ENCODE measurements around the gene SEC23IP.
A peak's percentile ranks its signal among the peaks of the same experiment; 100 is the strongest.

SEC23IP gene

DNA sequence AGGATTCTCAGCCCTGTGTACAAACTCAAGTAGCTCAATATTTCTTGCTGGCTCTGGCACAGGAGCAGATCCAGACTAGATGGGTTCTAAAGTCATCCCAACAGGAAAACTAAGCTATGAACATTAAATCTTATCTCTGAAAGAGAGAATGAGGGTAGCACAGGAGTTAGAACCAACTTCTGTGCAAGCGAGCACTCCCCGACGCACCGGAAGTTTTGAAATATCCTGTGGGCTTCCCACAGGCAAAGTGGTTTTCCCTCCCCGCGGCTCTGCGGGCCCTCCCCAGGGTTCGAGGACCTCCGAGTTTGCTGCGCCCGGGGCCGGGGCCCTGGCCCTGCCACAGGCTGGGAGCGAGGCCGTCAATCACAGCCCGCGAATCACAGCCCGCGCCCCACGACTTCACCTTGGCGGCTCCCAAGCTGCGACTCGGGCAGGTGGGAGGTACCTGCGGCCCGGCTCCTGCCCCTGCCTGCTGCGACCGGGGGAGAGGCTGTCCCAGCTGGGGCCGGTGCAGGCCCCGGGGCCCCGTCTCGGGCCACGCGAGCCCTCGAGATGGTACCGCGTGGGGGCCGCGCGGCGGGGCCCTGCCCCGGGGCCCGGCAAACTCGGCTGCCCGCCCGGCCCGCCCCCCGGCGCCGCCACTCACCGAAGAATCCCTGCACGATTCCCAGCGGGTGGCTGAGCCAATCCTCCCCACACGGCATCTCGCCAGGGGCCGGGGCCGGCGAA, 20.5 kb upstream of the SEC23IP start (continued):
- TF ChIP-seq ZNF558 (tag by site-specific recombination; IDR thresholded peaks at IDR 0.05) (no peak), SP7 (tag by site-specific recombination; IDR thresholded peaks at IDR 0.05) (peak; percentile 33; the same call in 1 of the 2 replicates), GLIS1 (tag by site-specific recombination; IDR thresholded peaks at IDR 0.05) (peak; percentile 43; the same call in 1 of the 2 replicates), SP2 (tag by site-specific recombination; IDR thresholded peaks at IDR 0.05) (peak; percentile 96), ZIC2 (tag by site-specific recombination; IDR thresholded peaks at IDR 0.05) (peak; percentile 93), GFI1B (tag by site-specific recombination; IDR thresholded peaks at IDR 0.05) (peak; percentile 33; the same call in 1 of the 2 replicates), ZNF133 (tag by site-specific recombination; IDR thresholded peaks at IDR 0.05) (peak; percentile 87), ZBTB20 (tag by site-specific recombination; IDR thresholded peaks at IDR 0.05) (peak; percentile 98), PRDM1 (tag by site-specific recombination; IDR thresholded peaks at IDR 0.05) (no peak)

DNA sequence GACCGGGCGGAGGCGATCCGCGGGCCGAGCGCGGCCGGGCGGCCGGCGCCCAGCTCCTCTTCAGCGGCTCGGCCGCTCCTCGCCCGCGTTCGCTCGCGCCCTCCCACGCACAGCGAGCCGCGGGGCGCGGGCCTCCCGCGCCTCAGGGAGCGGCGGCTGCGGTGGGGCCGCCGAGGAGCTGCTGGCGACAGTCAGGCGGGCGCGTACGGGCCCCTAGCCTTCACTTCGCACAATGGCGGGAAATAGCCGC, 20.0 kb upstream of the SEC23IP start, which contains the start of gene MCMBP:
TSS of gene MCMBP (minus strand) at position 234 of the 250 bp plus-strand sequence. CDS start 259 bp downstream, outside the sequence.
- POLR2A ChIA-PET, result interaction anchor here (0.6 to 3.8 kb wide), 12 partner anchors 9 to 277 kb away, joined by 3 to 49 read pairs (median 5); partner anchors contain the start of genes BAG3, INPP5F, SEC23IP and TIAL1
- Histone ChIP-seq H3K27ac (ENCODE audit: extremely low read depth, low read depth, low read length) (peak within 1 kb of the TSS; percentile 99), H3K36me3 (ENCODE audit: control insufficient read depth in 2 of 2, insufficient read depth in 1 of 2, low read length in 2 of 2) (no peaks in the 10 kb centered on the region), H3K4me1 (ENCODE audit: control insufficient read depth, insufficient read depth, low read length) (no peaks in the 10 kb centered on the region; the same call in 1 of the 2 replicates), H3K9me3 (ENCODE audit: control insufficient read depth, insufficient read depth, low read depth, low read length) (no peaks in the 10 kb centered on the region), H3K4me3 (ENCODE audit: low read depth, low read length) (peak within 1 kb of the TSS; percentile 76)
- TF ChIP-seq HOXA7 (CRISPR knock-in tag; IDR thresholded peaks at IDR 0.05; ENCODE audit: borderline replicate concordance) (0 out of 2 replicates have a peak, but pooled peaks have one; percentile 60), SP2 (tag by site-specific recombination; IDR thresholded peaks at IDR 0.05) (no peak), HOXC10 (CRISPR knock-in tag; IDR thresholded peaks at IDR 0.05) (peak; percentile 93; the same call in 1 of the 2 replicates)
- CTCF ChIA-PET, result interaction anchor here (0.6 to 3.6 kb wide), 4 partner anchors 13 to 264 kb away, joined by 3 to 31 read pairs (median 10); no protein-coding TSS in a partner anchor

DNA sequence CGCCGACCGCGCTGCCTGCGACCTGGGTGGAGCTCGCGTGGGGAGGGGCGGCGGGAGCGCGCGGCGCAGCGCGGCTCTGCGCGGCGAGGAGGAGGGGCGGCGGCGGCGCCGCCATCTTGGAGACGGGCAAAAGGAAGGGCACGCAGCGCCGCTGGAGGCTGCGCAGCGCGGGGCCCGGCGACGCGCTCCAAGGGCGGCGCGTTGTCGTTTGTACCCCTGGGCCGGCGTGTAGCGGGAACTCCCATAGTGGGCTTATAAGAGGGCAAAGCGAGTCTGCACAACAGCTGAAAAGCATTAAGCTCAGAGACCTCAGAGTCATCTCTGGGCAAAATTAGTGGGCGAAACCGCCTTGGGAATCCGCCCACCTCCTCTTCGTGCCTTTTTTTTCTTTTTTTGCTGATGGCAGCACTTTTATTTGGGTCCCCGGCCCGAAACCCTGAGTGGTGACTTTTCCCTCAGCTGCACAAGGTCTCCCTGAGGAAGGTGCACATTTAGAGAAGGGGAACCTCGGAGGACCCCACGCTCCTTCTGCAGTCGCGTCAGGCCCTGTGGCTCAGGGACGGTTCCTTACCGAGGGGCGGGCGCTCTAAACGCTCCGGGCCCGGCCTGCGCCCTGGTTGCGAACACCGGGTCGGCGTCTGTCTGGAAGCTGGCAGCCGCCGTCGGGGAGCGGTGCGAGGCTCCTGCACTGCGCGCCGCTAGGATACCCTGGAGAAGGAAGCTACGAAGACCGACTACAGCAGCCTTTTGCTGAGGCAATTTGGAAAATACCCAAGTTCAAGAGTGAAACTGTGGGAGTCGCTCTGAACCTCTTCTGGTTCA, 19.5 kb upstream of the SEC23IP start:
- Histone ChIP-seq H3K9me3 (ENCODE audit: control insufficient read depth, insufficient read depth, low read depth, low read length) (no peaks in the 10 kb centered on the region), H3K4me1 (ENCODE audit: control insufficient read depth, insufficient read depth, low read length) (no peaks in the 10 kb centered on the region), H3K4me3 (ENCODE audit: low read depth, low read length) (peak overlapping the region; percentile 76), H3K27ac (ENCODE audit: extremely low read depth, low read depth, low read length) (peak overlapping the region; percentile 99), H3K36me3 (ENCODE audit: control insufficient read depth in 2 of 2, insufficient read depth in 1 of 2, low read length in 2 of 2) (no peaks in the 10 kb centered on the region)
- ChIA-PET CTCF (interaction anchor here (0.6 to 2.0 kb wide), 5 partner anchors 14 to 264 kb away, joined by 3 to 14 read pairs (median 4); no protein-coding TSS in a partner anchor), POLR2A (interaction anchor here (0.6 to 3.8 kb wide), 12 partner anchors 9 to 278 kb away, joined by 3 to 49 read pairs (median 5); partner anchors contain the start of genes BAG3, INPP5F, SEC23IP and TIAL1)
- TF ChIP-seq ZNF768 (tag by site-specific recombination; IDR thresholded peaks at IDR 0.05), result no peak
- peak; percentile 93 for TF ChIP-seq ZXDB (tag by site-specific recombination; IDR thresholded peaks at IDR 0.05)
- no peak for TF ChIP-seq ZNF350 (tag by site-specific recombination; IDR thresholded peaks at IDR 0.05)
- TF ChIP-seq ZNF341 (tag by site-specific recombination; IDR thresholded peaks at IDR 0.05; ENCODE audit: low read depth), result peak; percentile 42
- TF ChIP-seq, protein P1, sequence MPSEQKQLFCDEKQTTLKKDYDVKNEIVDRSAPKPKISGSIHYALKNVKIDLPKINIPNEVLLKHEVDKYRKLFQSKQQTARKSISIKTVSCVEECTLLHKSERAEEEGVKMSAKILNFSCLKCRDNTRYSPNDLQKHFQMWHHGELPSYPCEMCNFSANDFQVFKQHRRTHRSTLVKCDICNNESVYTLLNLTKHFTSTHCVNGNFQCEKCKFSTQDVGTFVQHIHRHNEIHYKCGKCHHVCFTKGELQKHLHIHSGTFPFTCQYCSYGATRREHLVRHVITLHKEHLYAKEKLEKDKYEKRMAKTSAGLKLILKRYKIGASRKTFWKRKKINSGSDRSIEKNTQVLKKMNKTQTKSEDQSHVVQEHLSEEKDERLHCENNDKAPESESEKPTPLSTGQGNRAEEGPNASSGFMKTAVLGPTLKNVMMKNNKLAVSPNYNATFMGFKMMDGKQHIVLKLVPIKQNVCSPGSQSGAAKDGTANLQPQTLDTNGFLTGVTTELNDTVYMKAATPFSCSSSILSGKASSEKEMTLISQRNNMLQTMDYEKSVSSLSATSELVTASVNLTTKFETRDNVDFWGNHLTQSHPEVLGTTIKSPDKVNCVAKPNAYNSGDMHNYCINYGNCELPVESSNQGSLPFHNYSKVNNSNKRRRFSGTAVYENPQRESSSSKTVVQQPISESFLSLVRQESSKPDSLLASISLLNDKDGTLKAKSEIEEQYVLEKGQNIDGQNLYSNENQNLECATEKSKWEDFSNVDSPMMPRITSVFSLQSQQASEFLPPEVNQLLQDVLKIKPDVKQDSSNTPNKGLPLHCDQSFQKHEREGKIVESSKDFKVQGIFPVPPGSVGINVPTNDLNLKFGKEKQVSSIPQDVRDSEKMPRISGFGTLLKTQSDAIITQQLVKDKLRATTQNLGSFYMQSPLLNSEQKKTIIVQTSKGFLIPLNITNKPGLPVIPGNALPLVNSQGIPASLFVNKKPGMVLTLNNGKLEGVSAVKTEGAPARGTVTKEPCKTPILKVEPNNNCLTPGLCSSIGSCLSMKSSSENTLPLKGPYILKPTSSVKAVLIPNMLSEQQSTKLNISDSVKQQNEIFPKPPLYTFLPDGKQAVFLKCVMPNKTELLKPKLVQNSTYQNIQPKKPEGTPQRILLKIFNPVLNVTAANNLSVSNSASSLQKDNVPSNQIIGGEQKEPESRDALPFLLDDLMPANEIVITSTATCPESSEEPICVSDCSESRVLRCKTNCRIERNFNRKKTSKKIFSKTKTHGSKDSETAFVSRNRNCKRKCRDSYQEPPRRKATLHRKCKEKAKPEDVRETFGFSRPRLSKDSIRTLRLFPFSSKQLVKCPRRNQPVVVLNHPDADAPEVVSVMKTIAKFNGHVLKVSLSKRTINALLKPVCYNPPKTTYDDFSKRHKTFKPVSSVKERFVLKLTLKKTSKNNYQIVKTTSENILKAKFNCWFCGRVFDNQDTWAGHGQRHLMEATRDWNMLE (tag by site-specific recombination; conservative IDR thresholded peaks at IDR 0.05; ENCODE audit: low read depth), result no peak
- no peak for TF ChIP-seq ZNF121 (tag by site-specific recombination; IDR thresholded peaks at IDR 0.05)
- TF ChIP-seq ZNF561 (tag by site-specific recombination; IDR thresholded peaks at IDR 0.05; ENCODE audit: borderline replicate concordance), result peak; percentile 92
- peak; percentile 16; the same call in 1 of the 2 replicates for TF ChIP-seq ZNF184 (tag by site-specific recombination; IDR thresholded peaks at IDR 0.05)
- TF ChIP-seq GLIS1 (tag by site-specific recombination; IDR thresholded peaks at IDR 0.05), result peak; percentile 66
- TF ChIP-seq SCRT1 (tag by site-specific recombination; IDR thresholded peaks at IDR 0.05; ENCODE audit: borderline replicate concordance), result no peak
- TF ChIP-seq, protein P2, sequence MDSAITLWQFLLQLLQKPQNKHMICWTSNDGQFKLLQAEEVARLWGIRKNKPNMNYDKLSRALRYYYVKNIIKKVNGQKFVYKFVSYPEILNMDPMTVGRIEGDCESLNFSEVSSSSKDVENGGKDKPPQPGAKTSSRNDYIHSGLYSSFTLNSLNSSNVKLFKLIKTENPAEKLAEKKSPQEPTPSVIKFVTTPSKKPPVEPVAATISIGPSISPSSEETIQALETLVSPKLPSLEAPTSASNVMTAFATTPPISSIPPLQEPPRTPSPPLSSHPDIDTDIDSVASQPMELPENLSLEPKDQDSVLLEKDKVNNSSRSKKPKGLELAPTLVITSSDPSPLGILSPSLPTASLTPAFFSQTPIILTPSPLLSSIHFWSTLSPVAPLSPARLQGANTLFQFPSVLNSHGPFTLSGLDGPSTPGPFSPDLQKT (IDR thresholded peaks at IDR 0.05; ENCODE audit: borderline replicate concordance, low read depth, low read length), result no peak
- TF ChIP-seq MYNN (tag by site-specific recombination; IDR thresholded peaks at IDR 0.05; ENCODE audit: borderline replicate concordance), result no peak
- TF ChIP-seq, protein P3, sequence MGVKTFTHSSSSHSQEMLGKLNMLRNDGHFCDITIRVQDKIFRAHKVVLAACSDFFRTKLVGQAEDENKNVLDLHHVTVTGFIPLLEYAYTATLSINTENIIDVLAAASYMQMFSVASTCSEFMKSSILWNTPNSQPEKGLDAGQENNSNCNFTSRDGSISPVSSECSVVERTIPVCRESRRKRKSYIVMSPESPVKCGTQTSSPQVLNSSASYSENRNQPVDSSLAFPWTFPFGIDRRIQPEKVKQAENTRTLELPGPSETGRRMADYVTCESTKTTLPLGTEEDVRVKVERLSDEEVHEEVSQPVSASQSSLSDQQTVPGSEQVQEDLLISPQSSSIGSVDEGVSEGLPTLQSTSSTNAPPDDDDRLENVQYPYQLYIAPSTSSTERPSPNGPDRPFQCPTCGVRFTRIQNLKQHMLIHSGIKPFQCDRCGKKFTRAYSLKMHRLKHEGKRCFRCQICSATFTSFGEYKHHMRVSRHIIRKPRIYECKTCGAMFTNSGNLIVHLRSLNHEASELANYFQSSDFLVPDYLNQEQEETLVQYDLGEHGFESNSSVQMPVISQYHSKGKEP (tag by site-specific recombination; IDR thresholded peaks at IDR 0.05), result peak; percentile 69
- TF ChIP-seq KLF10 (tag by site-specific recombination; IDR thresholded peaks at IDR 0.05), result peak; percentile 13; the same call in 1 of the 2 replicates
